Hepatocyte (in vitro differentiated cells): Measurements from ENCODE around the gene TANC1. TPM values are rescaled to one million over a fixed set of nuclear protein-coding genes. Genes with fewer than 3 reads are reported as not detected.

Experiments
- DNase-seq: peaks from one replicate; pipeline ENCODE4 v3.0.0-alpha.2; 2016; ENCODE audit warnings: low spot score
- H2AFZ ChIP-seq: fragments of 200-600 bp; sonication (generic); 2 replicates; pipeline ENCODE4 v1.6.0; 2016; ENCODE audit warnings: antibody characterized with exemption, mild to moderate bottlenecking
- H3K27ac ChIP-seq: fragments of 200-600 bp; sonication (generic); 2 replicates; pipeline ENCODE4 v1.5.1; 2016; ENCODE audit warnings: mild to moderate bottlenecking
- H3K27me3 ChIP-seq: fragments of 200-600 bp; sonication (generic); 2 replicates; pipeline ENCODE4 v1.6.1; 2016
- H3K36me3 ChIP-seq: fragments of 200-600 bp; sonication (generic); replicated peaks from 2 replicates; pipeline ENCODE4 v1.5.1; 2016; ENCODE audit warnings: low read depth; ENCODE audit not compliant: insufficient read depth
- H3K4me1 ChIP-seq: fragments of 200-600 bp; sonication (generic); 2 replicates; pipeline ENCODE4 v1.5.1; 2016; ENCODE audit warnings: mild to moderate bottlenecking, moderate library complexity; ENCODE audit not compliant: insufficient read depth
- H3K4me2 ChIP-seq: fragments of 200-600 bp; sonication (generic); 2 replicates; pipeline ENCODE4 v1.6.0; 2016
- H3K4me3 ChIP-seq: fragments of 200-600 bp; sonication (generic); 2 replicates; pipeline ENCODE4 v1.5.1; 2016; ENCODE audit warnings: mild to moderate bottlenecking
- H3K79me2 ChIP-seq: fragments of 200-600 bp; sonication (generic); 2 replicates; pipeline ENCODE4 v1.6.0; 2017; ENCODE audit warnings: mild to moderate bottlenecking
- H3K9me2 ChIP-seq: fragments of 200-600 bp; sonication (generic); replicated peaks from 2 replicates; pipeline ENCODE4 v1.6.0; 2017; ENCODE audit warnings: mild to moderate bottlenecking; ENCODE audit not compliant: insufficient read depth
- H3K9me3 ChIP-seq: fragments of 200-600 bp; sonication (generic); 2 replicates; pipeline ENCODE4 v1.5.1; 2016; ENCODE audit warnings: low read depth, mild to moderate bottlenecking
- H4K20me1 ChIP-seq: fragments of 200-600 bp; sonication (generic); 2 replicates; pipeline ENCODE4 v1.6.0; 2016; ENCODE audit warnings: mild to moderate bottlenecking; ENCODE audit not compliant: insufficient read depth, poor library complexity, severe bottlenecking
- CTCF ChIP-seq: fragments of 200-600 bp; sonication (generic); IDR thresholded peaks from 2 replicates; pipeline ENCODE4 v1.5.1; 2016; ENCODE audit warnings: antibody characterized with exemption, mild to moderate bottlenecking; ENCODE audit not compliant: poor library complexity
- EZH2 ChIP-seq: fragments of 200-600 bp; sonication (generic); IDR thresholded peaks from 2 replicates; pipeline ENCODE4 v1.6.1; 2016; ENCODE audit warnings: antibody characterized with exemption, mild to moderate bottlenecking, borderline replicate concordance
- EZH2phosphoT487 ChIP-seq: fragments of 200-600 bp; sonication (generic); IDR thresholded peaks from one replicate; pipeline ENCODE4 v1.6.1; 2018; ENCODE audit warnings: antibody characterized with exemption, mild to moderate bottlenecking, low read depth, moderate library complexity; ENCODE audit not compliant: unreplicated experiment, severe bottlenecking
- WGBS: methylation state at CpG from one replicate; pipeline ENCODE4 v1.1.6; 2016; ENCODE audit warnings: low lambda C conversion rate; ENCODE audit errors: missing lambda C conversion rate; 5-methylcytosine and 5-hydroxymethylcytosine counted together
- polyA plus RNA-seq: library from polyadenylated mRNA; unstranded; fragments of >200 nt; fragmentation: Nextera tagmentation; extraction: Ambion mirVana; gene quantifications from 2 replicates; pipeline ENCODE4 v1.2.1, GENCODE V29; 2016
- total RNA-seq: library from RNA; depleted of rRNA; stranded (reverse); fragments of >200 nt; gene quantifications from 2 replicates; pipeline ENCODE4 v1.2.3, GENCODE V29; 2014

TANC1 gene
- total and polyA plus RNA-seq, 2 experiments from 2014 or later = 8.3 to 18.5 TPM

- Histone ChIP-seq H3K4me2 (no peak overlapping the region), H3K79me2 (peaks cover 66% of the 10 kb centered on the region), H3K9me3 (no peaks in the 10 kb centered on the region), H3K4me3 (no peak overlapping the region), H3K27ac (peak overlapping the region; percentile 1), H3K27me3 (no peaks in the 10 kb centered on the region), H3K4me1 (peaks cover 21% of the 10 kb centered on the region), H2AFZ (no peak overlapping the region), H4K20me1 (no peaks in the 10 kb centered on the region), H3K36me3 (no peaks in the 10 kb centered on the region), H3K9me2 (no peaks in the 10 kb centered on the region)
- WGBS = 89% methylated on average over 1 of the region's 1 CpG
- TF ChIP-seq EZH2 = no peak
- TF ChIP-seq CTCF = no peak
- TF ChIP-seq EZH2phosphoT487 = no peak
- no peak for DNase-seq
Observed at GRCh38 chr2:159009940-159010339, 41.5 kb downstream of the TANC1 start.

GRCh38 chr2:159010340-159010739 lies 41.9 kb downstream of the TANC1 start:
- TF ChIP-seq EZH2 = no peak
- no peak for TF ChIP-seq EZH2phosphoT487
- no peak for TF ChIP-seq CTCF
- peaks cover 68% of the 10 kb centered on the region for H3K79me2 ChIP-seq
- H3K9me2 ChIP-seq = no peaks in the 10 kb centered on the region
- WGBS = 19% methylated on average over 5 of the region's 5 CpGs
- H3K27ac ChIP-seq = peak overlapping the region; percentile 1
- DNase-seq = peak; percentile 20
- no peak overlapping the region for H3K4me3 ChIP-seq
- H4K20me1 ChIP-seq = no peaks in the 10 kb centered on the region
- no peak overlapping the region for H2AFZ ChIP-seq
- H3K9me3 ChIP-seq = no peaks in the 10 kb centered on the region
- H3K4me1 ChIP-seq = peaks cover 21% of the 10 kb centered on the region
- no peaks in the 10 kb centered on the region for H3K36me3 ChIP-seq
- no peak overlapping the region for H3K4me2 ChIP-seq
- H3K27me3 ChIP-seq = no peaks in the 10 kb centered on the region

- H3K4me1 ChIP-seq = peaks cover 21% of the 10 kb centered on the region
- no peak for DNase-seq
- peaks cover 2% of the 10 kb centered on the region for H3K36me3 ChIP-seq
- H3K4me3 ChIP-seq = no peak overlapping the region
- H4K20me1 ChIP-seq = no peaks in the 10 kb centered on the region
- TF ChIP-seq EZH2 = no peak
- no peak for TF ChIP-seq EZH2phosphoT487
- no peak for TF ChIP-seq CTCF
- no peak overlapping the region for H3K4me2 ChIP-seq
- H3K9me3 ChIP-seq = peaks cover 6% of the 10 kb centered on the region
- H3K27me3 ChIP-seq = no peaks in the 10 kb centered on the region
- H3K79me2 ChIP-seq = peaks cover 72% of the 10 kb centered on the region
- H3K9me2 ChIP-seq = no peaks in the 10 kb centered on the region
- H2AFZ ChIP-seq = no peak overlapping the region
- H3K27ac ChIP-seq = no peak overlapping the region
Observed at GRCh38 chr2:159010963-159011362, 42.5 kb downstream of the TANC1 start.

- Histone ChIP-seq H3K27ac (no peak overlapping the region), H3K79me2 (peaks cover 77% of the 10 kb centered on the region), H4K20me1 (no peaks in the 10 kb centered on the region), H3K9me3 (peaks cover 10% of the 10 kb centered on the region), H3K27me3 (no peaks in the 10 kb centered on the region), H2AFZ (no peak overlapping the region), H3K4me3 (no peak overlapping the region), H3K4me1 (peaks cover 21% of the 10 kb centered on the region), H3K9me2 (no peaks in the 10 kb centered on the region), H3K36me3 (peaks cover 2% of the 10 kb centered on the region), H3K4me2 (no peak overlapping the region)
- TF ChIP-seq EZH2phosphoT487 (no peak), EZH2 (no peak), CTCF (no peak)
- DNase-seq = no peak
- 99% methylated on average over 4 of the region's 4 CpGs for whole genome bisulfite sequencing
Observed at GRCh38 chr2:159012142-159012541, 43.7 kb downstream of the TANC1 start.
